ENCODE data around the gene PSENEN. TPM values are rescaled to one million over a fixed set of nuclear protein-coding genes. Genes with fewer than 3 reads are reported as not detected.

Gene PSENEN
- total RNA-seq, 2 donors from 2014 or later, result 39.9 to 65.2 TPM

GRCh38 chr19:35727956-35728706, 17.3 kb upstream of the PSENEN start:
- Histone ChIP-seq H3K36me3 (peaks cover 45 to 87% of the 10 kb centered on the region in 2 donors), H3K27me3 (replicated peaks; ENCODE audit: insufficient read depth) (no peaks in the 10 kb centered on the region), H3K4me3 (no peak overlapping the region), H3K27ac (no peak overlapping the region), H3K4me1 (replicated peaks) (peaks cover 3% of the 10 kb centered on the region), H3K9me3 (no peaks in the 10 kb centered on the region)
- no peak for DNase-seq (ENCODE audit: low spot score)
- intact Hi-C loops (cut with DNase I), result no loop called here
- no peak for TF ChIP-seq POLR2AphosphoS5 (IDR thresholded peaks at IDR 0.05)
- no peak for TF ChIP-seq CTCF (IDR thresholded peaks at IDR 0.05)
- no peak for TF ChIP-seq POLR2A (IDR thresholded peaks at IDR 0.05)
- 92% methylated on average over 19 of the region's 19 CpGs for WGBS

- 88% methylated on average over 18 of the region's 18 CpGs for WGBS
These were observed 16.4 kb upstream of the PSENEN start for GRCh38 chr19:35729021-35729420.

GRCh38 chr19:35729763-35730162, 15.7 kb upstream of the PSENEN start:
- Histone ChIP-seq H3K9me3 (no peaks in the 10 kb centered on the region), H3K36me3 (peaks cover 31 to 72% of the 10 kb centered on the region in 2 donors), H3K4me1 (replicated peaks) (peaks cover 3% of the 10 kb centered on the region), H3K27ac (no peak overlapping the region), H3K4me3 (no peak overlapping the region), H3K27me3 (replicated peaks; ENCODE audit: insufficient read depth) (no peaks in the 10 kb centered on the region)
- WGBS, result 93% methylated on average over 11 of the region's 11 CpGs
- intact Hi-C loops (cut with DNase I), result no loop called here
- no peak for DNase-seq (ENCODE audit: low spot score)
- TF ChIP-seq POLR2AphosphoS5 (IDR thresholded peaks at IDR 0.05), result no peak
- no peak for TF ChIP-seq CTCF (IDR thresholded peaks at IDR 0.05)
- no peak for TF ChIP-seq POLR2A (IDR thresholded peaks at IDR 0.05)

More at GRCh38 chr19:35729021-35729420, 16.4 kb upstream of the PSENEN start:
- intact Hi-C loops (cut with DNase I), result no loop called here
- no peak for TF ChIP-seq POLR2A (IDR thresholded peaks at IDR 0.05)
- no peak for TF ChIP-seq POLR2AphosphoS5 (IDR thresholded peaks at IDR 0.05)
- TF ChIP-seq CTCF (IDR thresholded peaks at IDR 0.05), result no peak
- H3K36me3 ChIP-seq, result peaks cover 39 to 79% of the 10 kb centered on the region in 2 donors
- H3K4me3 ChIP-seq, result no peak overlapping the region
- peaks cover 3% of the 10 kb centered on the region for H3K4me1 ChIP-seq (replicated peaks)
- DNase-seq (ENCODE audit: low spot score), result no peak
- H3K27ac ChIP-seq, result no peak overlapping the region
- H3K9me3 ChIP-seq, result no peaks in the 10 kb centered on the region
- H3K27me3 ChIP-seq (replicated peaks; ENCODE audit: insufficient read depth), result no peaks in the 10 kb centered on the region

DNA sequence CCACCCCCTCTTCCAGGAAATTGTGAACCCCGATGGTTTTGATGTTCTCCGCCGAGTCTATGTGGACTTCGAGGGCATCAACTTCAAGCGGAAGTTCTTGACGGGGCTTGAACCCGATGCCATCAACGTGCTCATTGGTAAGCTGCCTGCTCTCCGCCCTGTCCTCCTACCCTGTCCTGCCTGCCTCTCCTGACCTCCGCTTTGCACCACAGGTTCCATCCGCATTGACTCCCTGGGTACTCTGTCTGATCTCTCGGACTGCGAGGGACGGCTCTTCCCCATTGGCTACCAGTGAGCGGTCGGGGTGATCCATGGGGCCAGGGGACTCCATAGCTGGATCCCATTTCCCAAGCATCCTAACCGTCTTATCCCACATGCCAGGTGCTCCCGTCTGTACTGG, 15.1 kb upstream of the PSENEN start:
- peaks cover 25 to 66% of the 10 kb centered on the region in 2 donors for H3K36me3 ChIP-seq
- TF ChIP-seq POLR2A (IDR thresholded peaks at IDR 0.05), result no peak
- TF ChIP-seq CTCF (IDR thresholded peaks at IDR 0.05), result no peak
- TF ChIP-seq POLR2AphosphoS5 (IDR thresholded peaks at IDR 0.05), result no peak
- H3K27ac ChIP-seq, result no peak overlapping the region

DNA sequence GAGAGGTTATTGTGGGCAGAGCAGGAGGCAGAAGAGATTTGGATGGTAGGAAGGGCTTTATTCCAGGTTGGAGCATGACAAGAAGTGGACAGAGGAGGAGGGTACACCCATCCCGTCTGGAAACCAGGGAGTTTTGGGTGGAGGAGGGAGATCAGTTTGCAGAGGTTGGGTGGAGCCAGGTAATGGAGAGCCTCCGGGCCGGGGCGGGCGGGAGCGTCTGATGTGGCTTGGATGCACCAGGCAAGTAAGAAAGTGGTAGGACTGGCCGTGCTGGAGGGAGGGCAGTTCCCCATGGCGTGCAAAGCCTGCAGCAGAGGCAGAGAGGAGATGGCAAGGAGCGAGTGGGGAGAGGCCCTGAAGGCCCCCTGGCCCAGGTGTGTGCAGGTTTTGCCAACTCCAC, 14.1 kb upstream of the PSENEN start:
- Histone ChIP-seq H3K4me3 (no peak overlapping the region), H3K27me3 (replicated peaks; ENCODE audit: insufficient read depth) (no peaks in the 10 kb centered on the region), H3K36me3 (peaks cover 22 to 57% of the 10 kb centered on the region in 2 donors), H3K27ac (peak overlapping the region in 1 of 2 donors; percentile 1), H3K9me3 (no peaks in the 10 kb centered on the region), H3K4me1 (replicated peaks) (peaks cover 3% of the 10 kb centered on the region)
- 57% methylated on average over 9 of the region's 9 CpGs for WGBS
- DNase-seq (ENCODE audit: low spot score), result peak; percentile 74
- intact Hi-C loops (cut with DNase I), result no loop called here
- TF ChIP-seq CTCF (IDR thresholded peaks at IDR 0.05), result no peak
- TF ChIP-seq POLR2AphosphoS5 (IDR thresholded peaks at IDR 0.05), result peak; percentile 34

More for the DNA sequence above, 15.1 kb upstream of the PSENEN start:
- peaks cover 3% of the 10 kb centered on the region for H3K4me1 ChIP-seq (replicated peaks)
- H3K9me3 ChIP-seq, result no peaks in the 10 kb centered on the region
- no peak for DNase-seq (ENCODE audit: low spot score)
- 89% methylated on average over 18 of the region's 18 CpGs for WGBS
- intact Hi-C loops (cut with DNase I), result no loop called here
- no peak overlapping the region for H3K4me3 ChIP-seq
- H3K27me3 ChIP-seq (replicated peaks; ENCODE audit: insufficient read depth), result no peaks in the 10 kb centered on the region
